Bone marrow (tissue), 2 donors: ENCODE measurements around the gene PITPNC1.
"Not testable (repeated sequence)": the region's sequence is repeated elsewhere in the genome, so short reads cannot be mapped to it uniquely, and the experiment has no call there.

ENCODE experiments used
- DNase-seq, 2 donors: peaks; one replicate each; lab custom pipeline; 2025; lab: John Stamatoyannopoulos, UW

The PITPNC1 gene

GRCh38 chr17:67488768-67489167 lies 111.7 kb downstream of the PITPNC1 start:
- no peak for DNase-seq

- no peak for DNase-seq
These were observed 112.2 kb downstream of the PITPNC1 start for GRCh38 chr17:67489273-67489672.

- DNase-seq, result no peak
These were observed 113.4 kb downstream of the PITPNC1 start for GRCh38 chr17:67490471-67490870.

GRCh38 chr17:67491009-67491680 lies 114.1 kb downstream of the PITPNC1 start:
- DNase-seq, result no peak

GRCh38 chr17:67491681-67492024 lies 114.6 kb downstream of the PITPNC1 start:
- no peak for DNase-seq

GRCh38 chr17:67492251-67492740 lies 115.2 kb downstream of the PITPNC1 start:
- DNase-seq, result no peak

- DNase-seq, result no peak
These were observed 115.9 kb downstream of the PITPNC1 start for GRCh38 chr17:67492824-67493517.

- no peak for DNase-seq
These were observed 116.7 kb downstream of the PITPNC1 start for GRCh38 chr17:67493812-67494211.

GRCh38 chr17:67495534-67495933 lies 118.5 kb downstream of the PITPNC1 start:
- DNase-seq, result not testable (repeated sequence)

- no peak for DNase-seq
These were observed 119.2 kb downstream of the PITPNC1 start for GRCh38 chr17:67496286-67496685.

GRCh38 chr17:67499685-67500084 lies 122.6 kb downstream of the PITPNC1 start:
- no peak for DNase-seq

- DNase-seq, result no peak
These were observed 123.2 kb downstream of the PITPNC1 start for GRCh38 chr17:67500261-67500660.

GRCh38 chr17:67500677-67501300 lies 123.7 kb downstream of the PITPNC1 start:
- DNase-seq, result no peak

- DNase-seq, result no peak
These were observed 125.1 kb downstream of the PITPNC1 start for GRCh38 chr17:67502151-67502550.

GRCh38 chr17:67503184-67503583 lies 126.1 kb downstream of the PITPNC1 start:
- no peak for DNase-seq

GRCh38 chr17:67503739-67504138 lies 126.7 kb downstream of the PITPNC1 start:
- DNase-seq, result no peak

GRCh38 chr17:67504182-67504581 lies 127.1 kb downstream of the PITPNC1 start:
- DNase-seq, result no peak

- no peak for DNase-seq
These were observed 129.9 kb downstream of the PITPNC1 start for GRCh38 chr17:67506966-67507365.

- no peak for DNase-seq
These were observed 132.6 kb downstream of the PITPNC1 start for GRCh38 chr17:67509390-67510287.

- DNase-seq, result no peak
These were observed 133.9 kb downstream of the PITPNC1 start for GRCh38 chr17:67511012-67511411.

- DNase-seq, result no peak
These were observed 134.7 kb downstream of the PITPNC1 start for GRCh38 chr17:67511804-67512203.

- no peak for DNase-seq
These were observed 137.9 kb downstream of the PITPNC1 start for GRCh38 chr17:67514998-67515397.
